KOPT-K1 (cell line): ENCODE results near the gene ADAM23.
"Not testable (repeated sequence)": the region's sequence is repeated elsewhere in the genome, so short reads cannot be mapped to it uniquely, and the experiment has no call there.

Experiments
- H3K27ac ChIP-seq: fragments of 200-600 bp; sonication (generic); 2 replicates; pipeline ENCODE4 v1.5.1; 2016; ENCODE audit warnings: antibody characterized with exemption, mild to moderate bottlenecking, low read depth, low read length; ENCODE audit not compliant: poor library complexity, severe bottlenecking
- H3K36me3 ChIP-seq: fragments of 200-600 bp; sonication (generic); 2 replicates; pipeline ENCODE4 v1.5.1; 2017; ENCODE audit warnings: antibody characterized with exemption, mild to moderate bottlenecking, low read length, moderate library complexity; ENCODE audit not compliant: insufficient read depth
- H3K9me3 ChIP-seq: fragments of 200-600 bp; sonication (generic); 2 replicates; pipeline ENCODE4 v1.5.1; 2017; ENCODE audit warnings: antibody characterized with exemption, low read length, mild to moderate bottlenecking; ENCODE audit not compliant: insufficient read depth, poor library complexity, severe bottlenecking

The ADAM23 gene, protein sequence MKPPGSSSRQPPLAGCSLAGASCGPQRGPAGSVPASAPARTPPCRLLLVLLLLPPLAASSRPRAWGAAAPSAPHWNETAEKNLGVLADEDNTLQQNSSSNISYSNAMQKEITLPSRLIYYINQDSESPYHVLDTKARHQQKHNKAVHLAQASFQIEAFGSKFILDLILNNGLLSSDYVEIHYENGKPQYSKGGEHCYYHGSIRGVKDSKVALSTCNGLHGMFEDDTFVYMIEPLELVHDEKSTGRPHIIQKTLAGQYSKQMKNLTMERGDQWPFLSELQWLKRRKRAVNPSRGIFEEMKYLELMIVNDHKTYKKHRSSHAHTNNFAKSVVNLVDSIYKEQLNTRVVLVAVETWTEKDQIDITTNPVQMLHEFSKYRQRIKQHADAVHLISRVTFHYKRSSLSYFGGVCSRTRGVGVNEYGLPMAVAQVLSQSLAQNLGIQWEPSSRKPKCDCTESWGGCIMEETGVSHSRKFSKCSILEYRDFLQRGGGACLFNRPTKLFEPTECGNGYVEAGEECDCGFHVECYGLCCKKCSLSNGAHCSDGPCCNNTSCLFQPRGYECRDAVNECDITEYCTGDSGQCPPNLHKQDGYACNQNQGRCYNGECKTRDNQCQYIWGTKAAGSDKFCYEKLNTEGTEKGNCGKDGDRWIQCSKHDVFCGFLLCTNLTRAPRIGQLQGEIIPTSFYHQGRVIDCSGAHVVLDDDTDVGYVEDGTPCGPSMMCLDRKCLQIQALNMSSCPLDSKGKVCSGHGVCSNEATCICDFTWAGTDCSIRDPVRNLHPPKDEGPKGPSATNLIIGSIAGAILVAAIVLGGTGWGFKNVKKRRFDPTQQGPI

DNA sequence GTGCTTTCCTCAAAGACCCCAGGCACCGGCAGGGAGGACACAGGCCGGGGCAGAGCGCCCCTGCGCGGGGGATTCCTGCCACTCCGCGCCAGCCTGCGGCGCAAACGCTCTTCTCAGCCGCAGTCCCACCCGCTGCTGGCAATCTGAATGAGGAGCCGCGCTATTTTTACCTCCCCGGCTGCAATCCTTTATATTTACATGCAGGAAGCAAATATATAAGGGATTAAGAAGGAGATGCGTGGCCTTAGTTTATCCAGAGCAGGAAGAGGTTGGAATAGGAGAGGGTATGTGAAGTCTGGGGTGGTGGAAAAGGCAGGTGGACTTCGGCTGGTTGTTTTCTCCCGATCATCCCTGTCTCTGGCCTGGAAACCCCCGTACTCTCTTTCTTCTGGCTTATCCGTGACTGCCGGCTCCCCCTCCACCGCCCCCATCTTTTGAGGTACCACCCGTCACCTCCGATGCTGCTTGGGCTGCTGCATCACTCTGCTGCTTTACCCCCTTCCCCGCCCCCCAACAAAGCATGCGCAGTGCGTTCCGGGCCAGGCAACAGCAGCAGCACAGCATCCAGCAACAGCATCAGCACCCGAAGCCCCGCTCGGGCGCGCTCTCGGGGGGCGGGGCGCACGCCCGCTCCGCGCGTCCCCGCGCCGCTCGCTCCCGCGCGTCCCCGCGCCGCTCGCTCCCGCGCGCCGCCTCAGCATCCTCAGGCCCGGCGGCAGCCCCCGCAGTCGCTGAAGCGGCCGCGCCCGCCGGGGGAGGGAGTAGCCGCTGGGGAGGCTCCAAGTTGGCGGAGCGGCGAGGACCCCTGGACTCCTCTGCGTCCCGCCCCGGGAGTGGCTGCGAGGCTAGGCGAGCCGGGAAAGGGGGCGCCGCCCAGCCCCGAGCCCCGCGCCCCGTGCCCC is at the start of gene ADAM23:
TSS of gene ADAM23 (plus strand) at position 700 of the 902 bp plus-strand sequence. CDS start 335 bp downstream, outside the sequence.
- Histone ChIP-seq H3K9me3 (peaks cover 5% of the 10 kb centered on the region), H3K36me3 (no peaks in the 10 kb centered on the region)

DNA sequence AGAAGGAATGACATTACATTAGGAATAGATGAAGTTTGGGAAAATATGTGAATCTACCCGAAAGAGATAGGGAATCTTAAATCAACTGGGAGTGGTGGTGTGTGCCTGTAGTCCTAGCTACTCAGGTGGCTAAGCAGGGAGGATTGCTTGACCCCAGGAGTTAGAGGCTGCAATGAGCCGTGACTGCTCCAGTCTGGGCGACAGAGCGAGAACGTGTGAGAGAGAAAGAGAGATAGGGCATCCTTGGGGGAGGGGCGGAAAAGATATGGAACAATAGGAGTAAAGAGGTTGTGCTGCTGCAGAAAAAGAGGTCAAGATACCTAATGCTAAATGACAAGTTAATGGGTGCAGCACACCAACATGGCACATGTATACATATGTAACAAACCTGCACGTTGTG is 47.1 kb upstream of the ADAM23 start:
- no peak overlapping the region for H3K27ac ChIP-seq
- no peaks in the 10 kb centered on the region for H3K9me3 ChIP-seq
- H3K36me3 ChIP-seq: no peaks in the 10 kb centered on the region

More for the DNA sequence above, at the start of gene ADAM23:
- H3K27ac ChIP-seq: no peak within 1 kb of the TSS

DNA sequence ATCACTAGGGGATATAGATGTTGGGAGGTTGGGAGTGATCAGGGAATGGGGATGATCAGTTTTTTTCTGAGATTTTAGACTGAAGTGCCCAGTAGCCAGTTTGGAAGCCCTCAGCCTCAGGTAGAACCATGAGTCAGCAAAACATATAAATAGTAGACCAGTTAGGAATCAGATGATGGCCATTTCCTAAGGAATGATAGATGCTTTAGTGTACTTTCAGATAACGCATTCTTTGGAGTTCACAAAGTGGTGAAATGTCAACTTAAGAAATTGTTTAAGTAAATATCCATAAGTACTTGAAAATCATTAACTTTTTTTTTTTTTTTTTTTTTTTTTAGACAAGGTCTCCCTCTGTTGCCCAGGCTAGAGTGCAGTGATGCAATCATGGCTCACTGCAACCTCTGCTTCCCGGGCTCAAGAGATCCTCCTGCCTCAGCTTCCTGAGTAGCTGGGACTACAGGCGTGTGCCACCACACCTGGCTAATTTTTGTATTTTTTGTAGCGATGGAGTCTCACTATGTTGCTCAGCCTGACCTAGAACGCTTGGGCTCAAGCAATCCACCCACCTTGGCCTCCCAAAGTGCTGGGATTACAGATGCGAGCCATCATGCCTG is 40.3 kb upstream of the ADAM23 start:
- not testable (repeated sequence) for H3K27ac ChIP-seq, H3K36me3 ChIP-seq, H3K9me3 ChIP-seq

DNA sequence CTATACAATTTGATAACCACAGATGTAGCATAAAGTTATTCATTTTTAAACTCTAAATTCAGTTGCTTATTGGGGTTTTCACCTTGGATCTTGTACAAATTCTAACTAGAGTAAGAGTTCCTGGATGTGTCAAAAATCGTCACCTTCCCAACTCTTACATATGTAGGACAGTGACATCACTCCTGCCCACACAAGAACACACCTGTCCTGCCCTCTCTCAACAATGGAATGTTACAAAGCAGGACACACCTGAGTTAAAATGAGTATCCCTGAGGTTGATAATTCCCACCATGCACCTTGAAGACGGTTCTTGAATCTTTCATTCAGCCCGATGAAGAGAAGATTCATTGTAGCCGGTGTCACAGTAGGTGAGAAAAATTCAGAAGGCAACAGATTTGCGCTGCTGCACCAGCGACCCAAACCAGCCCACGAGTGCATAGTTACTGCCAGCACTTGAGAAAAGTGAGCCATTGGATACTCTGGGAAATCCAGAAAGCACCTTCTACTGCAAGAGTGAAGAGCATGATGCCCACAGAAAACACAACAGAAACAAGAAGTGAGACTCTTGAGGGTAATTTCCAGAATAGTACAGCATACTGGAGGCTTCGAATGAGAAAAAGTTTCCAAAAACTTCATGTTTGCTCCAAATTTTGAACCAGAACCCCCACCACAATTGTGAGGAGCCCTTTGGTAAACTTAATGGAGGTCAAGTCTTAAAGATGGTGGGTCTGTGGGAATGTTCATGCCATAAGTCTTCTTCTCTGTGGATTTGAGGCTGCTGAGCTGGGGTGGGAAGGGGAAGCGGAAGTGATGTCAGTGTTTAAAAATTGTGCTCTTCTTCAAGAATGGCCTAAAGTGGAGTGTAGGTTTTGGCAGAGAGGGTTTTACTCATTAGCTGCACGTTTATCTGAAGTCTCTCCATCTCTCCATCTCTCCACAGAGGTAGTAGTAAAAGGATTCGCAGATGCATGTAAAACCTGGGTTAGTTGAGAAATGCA is 34.7 kb upstream of the ADAM23 start:
- no peaks in the 10 kb centered on the region for H3K9me3 ChIP-seq
- no peak overlapping the region for H3K27ac ChIP-seq
- no peaks in the 10 kb centered on the region for H3K36me3 ChIP-seq

DNA sequence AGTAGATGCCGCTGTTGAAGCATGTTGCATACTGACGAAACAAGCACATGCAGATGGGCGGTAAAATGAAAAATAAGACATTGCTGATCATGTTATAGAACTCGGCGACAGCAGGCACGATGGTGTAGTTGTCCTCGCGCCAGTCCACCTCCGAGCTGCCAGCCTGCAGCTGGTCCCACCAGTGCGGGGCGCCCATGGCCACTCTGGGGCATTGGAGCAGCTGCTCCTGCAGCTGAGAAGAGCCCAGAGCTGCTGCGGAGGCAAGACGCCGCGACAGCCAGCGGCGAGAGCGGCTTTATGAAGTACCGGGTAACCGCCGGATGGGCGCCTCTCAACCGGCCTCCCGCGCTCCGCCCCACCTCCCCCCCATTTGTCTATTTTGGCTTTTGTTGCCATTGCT is 32.6 kb upstream of the ADAM23 start:
- no peaks in the 10 kb centered on the region for H3K36me3 ChIP-seq
- H3K27ac ChIP-seq: no peak overlapping the region
- H3K9me3 ChIP-seq: no peaks in the 10 kb centered on the region

DNA sequence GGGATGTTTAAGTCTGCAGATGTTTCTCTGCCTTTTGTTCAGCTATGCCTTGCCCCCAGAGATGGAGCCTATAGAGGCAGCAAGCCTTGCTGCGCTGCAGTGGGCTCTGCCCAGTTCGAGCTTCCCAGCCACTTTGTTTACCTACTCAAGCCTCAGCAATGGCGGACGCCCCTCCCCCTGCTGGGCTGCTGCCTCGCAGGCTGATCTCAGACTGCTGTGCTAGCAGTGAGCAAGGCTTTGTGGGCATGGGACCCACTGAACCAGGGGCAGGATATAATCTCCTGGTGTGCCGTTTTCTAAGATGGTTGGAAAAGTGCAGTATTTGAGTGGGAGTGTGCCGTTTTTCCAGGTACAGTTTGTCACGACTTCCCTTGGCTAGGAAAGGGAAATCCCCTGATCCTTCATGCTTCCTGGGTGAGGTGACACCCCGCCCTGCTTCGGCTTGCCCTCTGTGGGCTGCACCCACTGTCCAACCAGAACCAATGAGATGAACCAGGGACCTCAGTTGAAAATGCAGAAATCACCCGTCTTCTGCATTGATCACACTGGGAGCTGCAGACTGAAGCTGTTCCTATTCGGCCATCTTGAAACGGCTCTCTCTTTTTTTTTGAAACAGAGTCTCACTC is 27.6 kb upstream of the ADAM23 start:
- Histone ChIP-seq H3K36me3 (no peaks in the 10 kb centered on the region), H3K27ac (no peak overlapping the region), H3K9me3 (peaks cover 6% of the 10 kb centered on the region)

DNA sequence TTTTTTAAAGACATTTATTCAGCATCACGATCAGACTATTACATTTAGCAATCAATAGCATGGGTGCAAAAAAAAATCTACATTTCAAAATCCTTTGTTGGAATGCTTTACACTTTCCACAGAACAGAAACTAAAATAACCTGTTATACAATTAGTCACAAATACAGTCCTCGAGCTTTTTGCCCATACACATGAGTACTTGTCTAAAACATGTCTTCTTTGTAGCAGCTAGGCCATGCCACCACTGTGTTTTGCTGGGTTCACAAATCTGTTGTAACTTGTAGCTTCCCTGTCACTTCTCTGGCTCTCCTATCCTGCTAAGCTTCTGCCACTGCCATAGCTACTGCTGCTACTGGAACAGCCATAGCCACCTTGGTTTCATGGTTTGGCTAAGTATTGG is 24.4 kb upstream of the ADAM23 start:
- H3K27ac ChIP-seq: no peak overlapping the region
- peaks cover 6% of the 10 kb centered on the region for H3K9me3 ChIP-seq
- H3K36me3 ChIP-seq: no peaks in the 10 kb centered on the region

DNA sequence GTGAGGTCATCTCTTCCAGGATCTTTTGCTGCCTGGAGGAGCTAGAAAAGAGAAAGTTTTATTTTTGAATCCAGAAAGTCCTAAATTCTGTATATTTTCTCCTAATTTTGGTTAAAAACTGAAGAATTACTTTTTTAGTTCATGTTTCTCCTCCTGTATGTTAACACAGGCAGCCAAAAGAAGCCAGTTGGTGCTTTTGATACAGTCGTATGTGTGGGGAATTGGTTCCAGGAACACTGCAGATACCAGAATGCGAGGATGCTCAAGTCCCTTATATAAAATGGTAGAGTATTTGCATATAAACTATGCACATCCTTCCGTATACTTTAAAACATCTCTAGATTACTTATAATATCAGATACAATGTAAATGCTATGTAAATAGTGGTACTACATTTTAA is 22.6 kb upstream of the ADAM23 start:
- Histone ChIP-seq H3K27ac (no peak overlapping the region), H3K9me3 (peaks cover 6% of the 10 kb centered on the region), H3K36me3 (no peaks in the 10 kb centered on the region)

DNA sequence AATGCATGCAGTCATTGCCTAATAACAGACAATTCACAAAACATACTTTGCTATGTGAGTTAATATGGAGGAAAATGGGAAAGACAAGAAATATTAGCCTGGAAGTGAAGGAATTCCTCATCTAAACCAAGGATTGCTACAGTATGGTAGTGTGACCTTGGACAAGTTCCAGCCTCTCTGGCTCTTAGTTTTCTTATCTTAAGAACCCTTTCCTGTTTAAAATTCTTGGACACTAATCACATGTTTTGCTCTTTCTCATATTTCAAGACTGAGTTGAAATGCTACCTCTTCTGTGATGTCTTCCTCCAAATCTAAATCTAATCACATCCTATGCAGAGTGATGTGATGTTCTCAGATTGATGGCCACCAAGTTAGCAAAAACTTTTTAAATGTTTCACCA is 20.8 kb upstream of the ADAM23 start:
- Histone ChIP-seq H3K36me3 (no peaks in the 10 kb centered on the region), H3K9me3 (peaks cover 6% of the 10 kb centered on the region), H3K27ac (no peak overlapping the region)

DNA sequence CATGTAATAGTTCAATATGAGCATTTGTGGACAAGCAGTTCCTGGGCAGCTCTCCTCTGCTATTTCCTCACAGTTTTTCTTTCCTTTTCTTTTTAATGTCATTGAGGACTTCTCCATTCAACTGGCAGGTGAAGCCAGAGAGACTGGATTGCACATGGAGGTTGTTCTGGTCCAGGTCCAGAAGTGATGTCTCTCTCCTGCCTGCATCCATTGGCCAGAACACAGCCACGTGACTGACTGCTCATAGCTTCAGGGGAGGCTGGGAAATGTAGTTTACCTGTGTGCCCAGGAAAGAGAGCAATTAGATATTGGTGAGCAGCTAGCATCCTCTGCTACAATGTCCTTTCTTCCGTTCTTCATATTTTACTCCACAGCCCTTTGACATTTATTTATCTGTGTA is 20.2 kb upstream of the ADAM23 start:
- no peak overlapping the region for H3K27ac ChIP-seq
- H3K9me3 ChIP-seq: peaks cover 6% of the 10 kb centered on the region
- H3K36me3 ChIP-seq: no peaks in the 10 kb centered on the region

DNA sequence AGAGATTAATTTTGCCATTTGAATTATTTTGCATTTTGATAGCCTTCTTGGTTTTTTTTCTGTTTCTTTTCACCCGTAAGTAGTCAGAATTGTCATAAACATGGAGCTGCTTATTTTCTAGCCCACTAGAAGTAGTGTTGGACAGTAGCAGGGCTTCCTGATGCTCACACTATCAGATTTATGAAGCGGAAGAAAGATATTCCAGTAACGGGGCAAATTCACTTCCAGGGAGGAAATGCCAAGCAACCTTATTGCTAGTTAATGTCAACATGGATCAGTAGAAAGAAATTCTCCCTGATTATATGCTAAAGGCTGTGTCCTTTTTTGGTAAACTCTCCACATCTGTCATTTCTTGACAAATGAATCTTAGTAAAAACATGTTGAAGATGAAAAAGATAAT is 19.2 kb upstream of the ADAM23 start:
- Histone ChIP-seq H3K9me3 (no peaks in the 10 kb centered on the region), H3K27ac (no peak overlapping the region)

DNA sequence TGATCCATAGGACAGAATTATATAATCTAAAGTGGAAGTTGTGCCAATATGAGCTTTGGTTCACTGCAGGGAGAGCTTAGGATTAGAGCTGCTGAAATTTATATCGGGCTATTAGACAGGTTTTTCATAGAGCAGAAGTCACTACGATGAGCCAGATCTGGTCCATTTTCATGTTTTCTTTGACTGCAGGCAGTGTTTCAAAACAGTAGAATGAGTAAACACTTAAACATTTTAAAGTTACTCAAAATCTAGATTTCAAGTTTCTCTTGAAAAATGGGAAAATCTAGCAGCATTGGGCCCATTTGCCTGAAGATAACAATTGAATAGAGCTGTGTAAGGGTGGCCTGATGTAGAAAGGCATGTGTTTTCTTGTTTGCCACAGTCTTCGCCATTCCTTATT is 14.5 kb upstream of the ADAM23 start:
- Histone ChIP-seq H3K36me3 (no peaks in the 10 kb centered on the region), H3K27ac (no peak overlapping the region), H3K9me3 (no peaks in the 10 kb centered on the region)

More for the DNA sequence above, 19.2 kb upstream of the ADAM23 start:
- no peaks in the 10 kb centered on the region for H3K36me3 ChIP-seq

DNA sequence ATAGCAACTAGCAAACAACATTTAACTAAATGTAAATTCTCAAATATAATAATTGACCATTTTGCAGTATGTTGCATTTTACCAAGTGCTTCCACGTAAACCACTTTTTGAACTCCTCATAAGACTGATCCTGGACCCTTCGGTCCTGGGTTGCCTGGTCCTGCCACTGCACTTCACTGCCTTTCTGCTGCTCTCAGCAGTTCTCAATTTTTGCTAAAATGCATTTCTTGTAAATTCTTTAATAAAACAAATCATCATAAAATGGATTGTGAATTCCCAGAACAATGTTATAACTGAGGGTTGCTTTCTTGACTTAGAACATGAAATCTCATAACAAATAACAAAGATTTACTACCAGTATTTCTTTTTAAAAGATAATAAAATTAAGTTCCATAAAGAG is 12.9 kb upstream of the ADAM23 start:
- no peaks in the 10 kb centered on the region for H3K9me3 ChIP-seq
- no peaks in the 10 kb centered on the region for H3K36me3 ChIP-seq
- no peak overlapping the region for H3K27ac ChIP-seq
